Measurements from ENCODE around the gene IL10RA.

DNA sequence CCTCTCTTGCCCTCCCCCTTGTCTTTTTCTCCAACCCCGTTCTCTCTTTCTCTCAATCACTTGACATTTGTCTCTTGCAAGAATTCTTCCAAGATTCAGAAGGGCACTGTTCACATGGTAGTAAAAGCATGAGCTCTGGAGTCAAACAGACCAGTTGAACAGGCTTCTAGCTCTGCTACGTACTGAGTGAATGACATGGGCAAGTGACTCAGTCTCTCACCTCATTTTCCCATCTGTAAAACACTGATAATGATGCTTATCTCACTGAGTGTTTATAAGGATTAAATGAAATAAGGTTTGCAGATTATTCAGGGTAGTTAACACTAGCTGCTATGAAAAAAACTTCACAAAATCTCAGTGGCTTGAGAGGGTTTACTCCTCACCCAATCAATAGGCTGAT, 5.9 kb upstream of the IL10RA start:
- TF ChIP-seq, protein P1, sequence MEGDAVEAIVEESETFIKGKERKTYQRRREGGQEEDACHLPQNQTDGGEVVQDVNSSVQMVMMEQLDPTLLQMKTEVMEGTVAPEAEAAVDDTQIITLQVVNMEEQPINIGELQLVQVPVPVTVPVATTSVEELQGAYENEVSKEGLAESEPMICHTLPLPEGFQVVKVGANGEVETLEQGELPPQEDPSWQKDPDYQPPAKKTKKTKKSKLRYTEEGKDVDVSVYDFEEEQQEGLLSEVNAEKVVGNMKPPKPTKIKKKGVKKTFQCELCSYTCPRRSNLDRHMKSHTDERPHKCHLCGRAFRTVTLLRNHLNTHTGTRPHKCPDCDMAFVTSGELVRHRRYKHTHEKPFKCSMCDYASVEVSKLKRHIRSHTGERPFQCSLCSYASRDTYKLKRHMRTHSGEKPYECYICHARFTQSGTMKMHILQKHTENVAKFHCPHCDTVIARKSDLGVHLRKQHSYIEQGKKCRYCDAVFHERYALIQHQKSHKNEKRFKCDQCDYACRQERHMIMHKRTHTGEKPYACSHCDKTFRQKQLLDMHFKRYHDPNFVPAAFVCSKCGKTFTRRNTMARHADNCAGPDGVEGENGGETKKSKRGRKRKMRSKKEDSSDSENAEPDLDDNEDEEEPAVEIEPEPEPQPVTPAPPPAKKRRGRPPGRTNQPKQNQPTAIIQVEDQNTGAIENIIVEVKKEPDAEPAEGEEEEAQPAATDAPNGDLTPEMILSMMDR (IDR thresholded peaks at IDR 0.05): no peak
- TF ChIP-seq POLR2A (IDR thresholded peaks at IDR 0.05): no peak

All from adrenal gland (tissue), 5 donors.